Large intestine (tissue), 3 donors: Measurements from ENCODE around the gene PLA2G2A. TPM values are rescaled to one million over a fixed set of nuclear protein-coding genes. Genes with fewer than 3 reads are reported as not detected.

ENCODE experiments used
- DNase-seq, 2 donors: peaks; one replicate each; pipeline versions ENCODE4 v3.0.0 to v3.0.0-alpha.2; 2013
- H3K27ac ChIP-seq: one replicate; pipeline ENCODE4 v1.5.1; 2013; ENCODE audit warnings: low read length
- H3K27me3 ChIP-seq: 2 replicates; pipeline ENCODE4 v1.6.1; 2013; ENCODE audit warnings: low read length; ENCODE audit not compliant: control insufficient read depth, insufficient read depth
- H3K36me3 ChIP-seq: 2 replicates; pipeline ENCODE4 v1.6.1; 2013; ENCODE audit warnings: low read length; ENCODE audit not compliant: control insufficient read depth, insufficient read depth
- H3K4me1 ChIP-seq: one replicate; pipeline ENCODE4 v1.6.1; 2013; ENCODE audit warnings: low read length; ENCODE audit not compliant: control insufficient read depth, insufficient read depth
- H3K4me3 ChIP-seq: one replicate; pipeline ENCODE4 v1.5.1; 2013; ENCODE audit warnings: low read length
- H3K9me3 ChIP-seq: one replicate; pipeline ENCODE4 v1.6.1; 2013; ENCODE audit warnings: mild to moderate bottlenecking, low read depth, low read length, moderate library complexity; ENCODE audit not compliant: control insufficient read depth
- WGBS: methylation state at CpG from one replicate; pipeline ENCODE4 v1.1.5; 2013; ENCODE audit warnings: low lambda C conversion rate; ENCODE audit not compliant: insufficient coverage; 5-methylcytosine and 5-hydroxymethylcytosine counted together
- polyA plus RNA-seq: library from polyadenylated mRNA; unstranded; fragments of 120-200 nt; gene quantifications from one replicate; pipeline ENCODE4 v1.2.1, GENCODE V29; 2013

PLA2G2A gene
- polyA plus RNA-seq, 1 donor, result 14.7 TPM

- Histone ChIP-seq H3K4me3 (no peak overlapping the region), H3K9me3 (no peaks in the 10 kb centered on the region), H3K36me3 (no peaks in the 10 kb centered on the region), H3K27me3 (no peaks in the 10 kb centered on the region), H3K4me1 (peaks cover 37% of the 10 kb centered on the region), H3K27ac (no peak overlapping the region)
- DNase-seq, result no peak
- no CpG with 5 or more reads among the region's 6 CpGs for WGBS
Measured at GRCh38 chr1:19975423-19976193, 3.8 kb downstream of the PLA2G2A start.

GRCh38 chr1:19974822-19975416 is 4.5 kb downstream of the PLA2G2A start:
- no peak overlapping the region for H3K4me3 ChIP-seq
- no peaks in the 10 kb centered on the region for H3K36me3 ChIP-seq
- peaks cover 30% of the 10 kb centered on the region for H3K4me1 ChIP-seq
- H3K9me3 ChIP-seq, result no peaks in the 10 kb centered on the region
- whole genome bisulfite sequencing, result no CpG with 5 or more reads among the region's 5 CpGs
- peak overlapping the region; percentile 19 for H3K27ac ChIP-seq
- H3K27me3 ChIP-seq, result no peaks in the 10 kb centered on the region
- peak; percentile 68 to 72 for DNase-seq

- no peak for DNase-seq
- WGBS, result 63% methylated on average over 1 of the region's 3 CpGs
- no peak overlapping the region for H3K27ac ChIP-seq
- no peak overlapping the region for H3K4me3 ChIP-seq
- peaks cover 17% of the 10 kb centered on the region for H3K4me1 ChIP-seq
- H3K36me3 ChIP-seq, result no peaks in the 10 kb centered on the region
- H3K9me3 ChIP-seq, result no peaks in the 10 kb centered on the region
- no peaks in the 10 kb centered on the region for H3K27me3 ChIP-seq
Measured at GRCh38 chr1:19973616-19974015, 5.8 kb downstream of the PLA2G2A start.

GRCh38 chr1:19971664-19972063 is 7.8 kb downstream of the PLA2G2A start:
- Histone ChIP-seq H3K36me3 (no peaks in the 10 kb centered on the region), H3K4me3 (no peak overlapping the region), H3K27me3 (no peaks in the 10 kb centered on the region), H3K9me3 (no peaks in the 10 kb centered on the region), H3K4me1 (peaks cover 6% of the 10 kb centered on the region), H3K27ac (no peak overlapping the region)
- DNase-seq, result no peak
- 92% methylated on average over 1 of the region's 1 CpG for WGBS

- no peak for DNase-seq
- Histone ChIP-seq H3K9me3 (no peaks in the 10 kb centered on the region), H3K4me3 (no peak overlapping the region), H3K4me1 (peaks cover 5% of the 10 kb centered on the region), H3K27me3 (no peaks in the 10 kb centered on the region), H3K36me3 (no peaks in the 10 kb centered on the region), H3K27ac (no peak overlapping the region)
- WGBS, result no CpG with 5 or more reads among the region's 5 CpGs
Measured at GRCh38 chr1:19969898-19970660, 9.3 kb downstream of the PLA2G2A start.

GRCh38 chr1:19967808-19968207 is 11.6 kb downstream of the PLA2G2A start:
- 83% methylated on average over 2 of the region's 9 CpGs for WGBS
- peaks cover 4% of the 10 kb centered on the region for H3K9me3 ChIP-seq
- no peaks in the 10 kb centered on the region for H3K4me1 ChIP-seq
- H3K36me3 ChIP-seq, result no peaks in the 10 kb centered on the region
- H3K27ac ChIP-seq, result no peak overlapping the region
- H3K27me3 ChIP-seq, result no peaks in the 10 kb centered on the region
- H3K4me3 ChIP-seq, result no peak overlapping the region
- no peak for DNase-seq

- Histone ChIP-seq H3K4me3 (no peak overlapping the region), H3K36me3 (no peaks in the 10 kb centered on the region), H3K27me3 (no peaks in the 10 kb centered on the region), H3K9me3 (peaks cover 4% of the 10 kb centered on the region), H3K4me1 (no peaks in the 10 kb centered on the region), H3K27ac (no peak overlapping the region)
- WGBS, result no CpG with 5 or more reads among the region's 2 CpGs
- no peak for DNase-seq
Measured at GRCh38 chr1:19964542-19964941, 14.9 kb downstream of the PLA2G2A start.

GRCh38 chr1:19963636-19964035 is 15.8 kb downstream of the PLA2G2A start:
- Histone ChIP-seq H3K4me3 (no peak overlapping the region), H3K36me3 (no peaks in the 10 kb centered on the region), H3K27ac (no peak overlapping the region), H3K9me3 (peaks cover 4% of the 10 kb centered on the region), H3K27me3 (no peaks in the 10 kb centered on the region), H3K4me1 (no peaks in the 10 kb centered on the region)
- WGBS, result 100% methylated on average over 3 of the region's 4 CpGs
- no peak for DNase-seq

GRCh38 chr1:19960591-19960990 is 18.8 kb downstream of the PLA2G2A start:
- Histone ChIP-seq H3K27ac (no peak overlapping the region), H3K9me3 (peaks cover 4% of the 10 kb centered on the region), H3K36me3 (no peaks in the 10 kb centered on the region), H3K4me3 (no peak overlapping the region), H3K27me3 (no peaks in the 10 kb centered on the region), H3K4me1 (no peaks in the 10 kb centered on the region)
- 67% methylated on average over 1 of the region's 5 CpGs for WGBS
- DNase-seq, result no peak

GRCh38 chr1:19957779-19958178 is 21.6 kb downstream of the PLA2G2A start:
- peaks cover 8% of the 10 kb centered on the region for H3K9me3 ChIP-seq
- no peaks in the 10 kb centered on the region for H3K27me3 ChIP-seq
- H3K4me3 ChIP-seq, result no peak overlapping the region
- DNase-seq, result no peak
- H3K27ac ChIP-seq, result no peak overlapping the region
- no peaks in the 10 kb centered on the region for H3K36me3 ChIP-seq
- no CpG with 5 or more reads among the region's 4 CpGs for WGBS
- H3K4me1 ChIP-seq, result no peaks in the 10 kb centered on the region
